Skeletal muscle satellite cell (primary cell): Measurements from ENCODE around the gene TRAPPC5. TPM values are rescaled to one million over a fixed set of nuclear protein-coding genes. Genes with fewer than 3 reads are reported as not detected.

Experiments
- H3K27me3 ChIP-seq: 2 replicates; pipeline ENCODE4 v1.7.0; 2013; ENCODE audit warnings: low read length; ENCODE audit not compliant: control insufficient read depth, insufficient read depth
- H3K36me3 ChIP-seq: 2 replicates; pipeline ENCODE4 v1.7.0; 2013; ENCODE audit warnings: mild to moderate bottlenecking, control low read depth, low read length; ENCODE audit not compliant: insufficient read depth
- H3K4me1 ChIP-seq: 2 replicates; pipeline ENCODE4 v1.7.0; 2013; ENCODE audit warnings: low read length; ENCODE audit not compliant: control insufficient read depth, insufficient read depth
- H3K4me2 ChIP-seq: 2 replicates; pipeline ENCODE4 v1.7.0; 2013; ENCODE audit warnings: mild to moderate bottlenecking, low read length
- H3K4me3 ChIP-seq: 2 replicates; pipeline ENCODE4 v1.7.0; 2013; ENCODE audit warnings: low read length
- H3K9ac ChIP-seq: 2 replicates; pipeline ENCODE4 v1.7.0; 2013; ENCODE audit warnings: mild to moderate bottlenecking, low read depth, low read length, moderate library complexity
- H3K9me3 ChIP-seq: replicated peaks from 2 replicates; pipeline ENCODE4 v1.7.0; 2013; ENCODE audit warnings: mild to moderate bottlenecking, control low read depth, low read length
- total RNA-seq: library from RNA; depleted of rRNA; stranded (reverse); fragments of >200 nt; gene quantifications from 2 replicates; pipeline ENCODE4 v1.2.3, GENCODE V29; 2012; rRNA removed

TRAPPC5 gene
- 39.0 and 44.6 TPM in 2 replicates for total RNA-seq

- Histone ChIP-seq H3K4me2 (peak within 1 kb of the TSS; percentile 91), H3K9me3 (no peaks in the 10 kb centered on the region), H3K4me1 (peaks cover 9% of the 10 kb centered on the region), H3K4me3 (peak within 1 kb of the TSS; percentile 98), H3K9ac (peak within 1 kb of the TSS; percentile 99), H3K36me3 (peaks cover 15% of the 10 kb centered on the region), H3K27me3 (peaks cover 22% of the 10 kb centered on the region)
Measured at GRCh38 chr19:7680606-7681339, at the start of gene TRAPPC5. TRAPPC5 (plus strand) TSS chr19:7680833; CDS start chr19:7682254, 1,421 bp downstream.

DNA sequence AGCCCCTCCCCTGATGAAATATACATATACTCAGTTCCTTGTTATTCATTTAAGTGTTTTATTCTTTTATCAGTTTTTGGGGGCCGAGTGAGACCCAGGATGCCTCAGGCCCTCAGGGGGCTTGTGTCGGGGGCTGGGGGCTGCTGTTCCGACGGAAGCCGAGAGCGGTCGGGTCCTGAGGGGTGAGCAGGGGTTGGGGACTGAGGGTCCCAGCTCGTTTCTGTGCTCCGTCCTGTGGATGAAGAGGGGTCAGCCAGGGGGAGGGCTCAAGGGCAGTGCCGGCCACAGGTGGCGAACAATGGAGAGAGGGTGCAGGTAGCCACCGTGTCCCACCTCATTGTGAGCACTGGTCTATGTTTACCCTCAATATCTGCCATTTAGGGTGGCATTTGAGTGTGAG lies 49.1 kb upstream of the TRAPPC5 start:
- no peak overlapping the region for H3K4me3 ChIP-seq
- no peaks in the 10 kb centered on the region for H3K9me3 ChIP-seq
- H3K4me1 ChIP-seq = peaks cover 14% of the 10 kb centered on the region
- peaks cover 5% of the 10 kb centered on the region for H3K36me3 ChIP-seq
- H3K9ac ChIP-seq = no peak overlapping the region
- H3K27me3 ChIP-seq = peaks cover 16% of the 10 kb centered on the region
- no peak overlapping the region for H3K4me2 ChIP-seq

GRCh38 chr19:7632340-7633203 lies 48.1 kb upstream of the TRAPPC5 start:
- H3K4me3 ChIP-seq = no peak overlapping the region
- H3K9ac ChIP-seq = no peak overlapping the region

DNA sequence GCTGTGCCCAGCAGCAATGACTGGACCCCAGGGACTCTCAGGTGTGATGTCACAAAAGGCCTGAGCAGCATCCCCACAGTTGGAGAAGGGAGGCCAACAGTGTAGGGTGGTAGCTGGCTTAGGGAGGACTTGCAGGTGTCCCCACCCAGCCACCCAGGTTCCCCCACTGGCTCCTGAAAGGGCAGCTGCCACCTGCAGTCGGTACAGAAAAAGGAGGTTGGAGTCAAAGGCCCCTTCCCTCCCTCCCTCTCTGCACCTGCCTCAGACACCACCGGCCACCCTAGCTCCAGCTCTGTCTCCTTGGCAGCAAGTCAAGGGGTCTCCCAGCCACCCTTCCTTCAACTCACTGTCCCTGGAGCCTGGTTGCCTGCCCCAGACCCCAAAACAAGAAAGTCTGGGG lies 46.9 kb upstream of the TRAPPC5 start, which contains the start of gene PCP2:
PCP2 (minus strand) TSS at position 22 of the 400 bp plus-strand sequence. CDS start 262 bp downstream, outside the sequence.
- Histone ChIP-seq H3K27me3 (peaks cover 27% of the 10 kb centered on the region), H3K9me3 (no peaks in the 10 kb centered on the region), H3K9ac (no peak within 1 kb of the TSS), H3K4me2 (no peak within 1 kb of the TSS), H3K4me1 (peaks cover 8% of the 10 kb centered on the region), H3K4me3 (no peak within 1 kb of the TSS), H3K36me3 (no peaks in the 10 kb centered on the region)

More at GRCh38 chr19:7632340-7633203, 48.1 kb upstream of the TRAPPC5 start:
- H3K9me3 ChIP-seq = no peaks in the 10 kb centered on the region
- peaks cover 21% of the 10 kb centered on the region for H3K27me3 ChIP-seq
- H3K36me3 ChIP-seq = no peaks in the 10 kb centered on the region
- peaks cover 14% of the 10 kb centered on the region for H3K4me1 ChIP-seq
- no peak overlapping the region for H3K4me2 ChIP-seq

GRCh38 chr19:7635670-7636069 lies 45.0 kb upstream of the TRAPPC5 start:
- H3K36me3 ChIP-seq = no peaks in the 10 kb centered on the region
- peaks cover 1% of the 10 kb centered on the region for H3K4me1 ChIP-seq
- peaks cover 27% of the 10 kb centered on the region for H3K27me3 ChIP-seq
- H3K9ac ChIP-seq = no peak overlapping the region
- H3K4me2 ChIP-seq = no peak overlapping the region
- H3K4me3 ChIP-seq = no peak overlapping the region
- H3K9me3 ChIP-seq = no peaks in the 10 kb centered on the region

DNA sequence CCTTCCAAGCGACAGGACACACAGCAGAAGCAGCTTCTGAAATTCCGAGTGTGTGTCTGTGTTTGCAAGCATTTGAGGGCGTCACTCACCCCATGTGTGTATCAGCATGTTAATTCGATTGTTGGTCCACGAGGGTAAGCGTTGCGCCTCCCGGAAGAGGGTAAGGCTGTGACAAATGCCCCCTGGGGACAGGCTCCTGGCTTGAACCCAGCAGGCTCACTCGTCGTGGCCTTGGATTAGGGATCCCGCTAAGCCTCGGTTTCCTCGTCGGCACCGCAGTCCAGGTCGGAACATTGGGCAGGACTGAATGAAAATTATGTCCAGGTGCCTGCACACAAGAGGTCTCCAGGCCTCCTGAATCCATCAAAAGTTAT lies 44.3 kb upstream of the TRAPPC5 start:
- H3K4me3 ChIP-seq = no peak overlapping the region
- no peaks in the 10 kb centered on the region for H3K36me3 ChIP-seq
- no peak overlapping the region for H3K9ac ChIP-seq
- H3K4me1 ChIP-seq = no peaks in the 10 kb centered on the region
- H3K4me2 ChIP-seq = no peak overlapping the region
- H3K27me3 ChIP-seq = peaks cover 27% of the 10 kb centered on the region
- no peaks in the 10 kb centered on the region for H3K9me3 ChIP-seq

GRCh38 chr19:7636691-7637373 lies 43.8 kb upstream of the TRAPPC5 start, which contains the start of gene STXBP2:
STXBP2 (plus strand) TSS chr19:7637110; CDS start chr19:7637150, 40 bp downstream.
- no peak within 1 kb of the TSS for H3K9ac ChIP-seq
- no peak within 1 kb of the TSS for H3K4me3 ChIP-seq
- H3K9me3 ChIP-seq = no peaks in the 10 kb centered on the region
- H3K27me3 ChIP-seq = peaks cover 27% of the 10 kb centered on the region
- H3K4me2 ChIP-seq = no peak within 1 kb of the TSS
- H3K4me1 ChIP-seq = no peaks in the 10 kb centered on the region
- H3K36me3 ChIP-seq = no peaks in the 10 kb centered on the region

GRCh38 chr19:7637374-7638256 lies 43.0 kb upstream of the TRAPPC5 start:
- no peaks in the 10 kb centered on the region for H3K36me3 ChIP-seq
- no peaks in the 10 kb centered on the region for H3K4me1 ChIP-seq
- H3K27me3 ChIP-seq = peaks cover 27% of the 10 kb centered on the region
- no peaks in the 10 kb centered on the region for H3K9me3 ChIP-seq
- no peak overlapping the region for H3K9ac ChIP-seq
- no peak overlapping the region for H3K4me2 ChIP-seq
- no peak overlapping the region for H3K4me3 ChIP-seq

DNA sequence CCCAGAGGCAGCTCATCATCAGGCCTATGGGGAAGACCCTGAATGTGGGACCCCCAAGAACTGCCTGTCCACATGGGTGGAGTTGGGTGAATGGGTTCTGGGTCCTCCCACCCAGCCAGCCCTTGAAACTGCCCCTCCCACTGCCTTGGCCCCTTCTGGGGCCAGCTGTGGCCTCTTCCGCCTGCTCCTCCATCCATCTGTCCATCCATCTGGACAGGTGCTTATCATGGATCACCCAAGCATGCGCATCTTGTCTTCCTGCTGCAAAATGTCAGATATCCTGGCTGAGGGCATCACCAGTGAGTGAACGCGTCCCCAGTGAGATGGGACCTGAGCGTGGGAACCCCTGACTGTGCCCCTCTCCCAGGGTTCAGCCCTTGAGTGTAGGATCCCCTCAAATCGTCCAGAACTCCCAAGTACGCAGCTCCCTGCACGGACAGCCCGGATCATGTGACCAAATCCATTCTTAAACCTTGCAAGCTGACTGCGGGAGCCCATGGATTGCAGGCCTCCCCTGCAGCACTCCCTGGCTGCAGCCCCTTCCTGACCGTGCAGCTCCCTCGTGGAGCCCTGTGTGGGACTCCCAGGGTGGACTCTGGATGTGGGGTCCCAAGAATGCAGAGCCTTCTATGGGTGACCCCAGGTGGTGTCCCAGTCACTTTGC lies 41.7 kb upstream of the TRAPPC5 start:
- H3K36me3 ChIP-seq = no peaks in the 10 kb centered on the region
- no peaks in the 10 kb centered on the region for H3K9me3 ChIP-seq
- peaks cover 27% of the 10 kb centered on the region for H3K27me3 ChIP-seq
- H3K9ac ChIP-seq = no peak overlapping the region
- no peak overlapping the region for H3K4me2 ChIP-seq
- no peaks in the 10 kb centered on the region for H3K4me1 ChIP-seq
- no peak overlapping the region for H3K4me3 ChIP-seq

DNA sequence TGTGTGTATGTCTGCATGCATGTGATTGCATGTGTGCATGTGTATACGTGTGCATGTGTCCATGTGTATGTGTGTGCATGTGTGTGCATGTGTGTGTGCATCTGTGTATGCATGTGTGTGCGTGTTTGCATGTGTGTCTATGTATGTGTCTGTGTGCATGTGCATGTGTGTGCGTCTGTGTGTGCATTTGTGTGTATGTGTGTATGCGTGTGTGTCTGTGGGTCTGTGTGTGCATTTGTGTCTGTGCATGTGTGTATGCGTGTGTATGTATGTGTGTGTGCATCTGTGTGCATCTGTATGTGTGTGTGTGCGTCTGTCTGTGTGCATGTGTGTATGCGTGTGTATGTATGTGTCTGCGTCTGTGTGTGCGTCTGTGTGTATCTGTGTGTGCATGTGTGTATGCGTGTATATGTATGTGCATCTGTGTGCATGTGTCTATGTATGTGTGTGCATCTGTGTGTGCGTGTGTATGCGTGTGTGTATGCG lies 40.7 kb upstream of the TRAPPC5 start:
- H3K4me1 ChIP-seq = no peaks in the 10 kb centered on the region
- no peaks in the 10 kb centered on the region for H3K9me3 ChIP-seq
- no peak overlapping the region for H3K4me3 ChIP-seq
- H3K36me3 ChIP-seq = no peaks in the 10 kb centered on the region
- H3K27me3 ChIP-seq = peaks cover 27% of the 10 kb centered on the region
- H3K9ac ChIP-seq = no peak overlapping the region
- no peak overlapping the region for H3K4me2 ChIP-seq
